A673 (cell line): ENCODE data around the gene TCF7L1. TPM values are rescaled to one million over a fixed set of nuclear protein-coding genes. Genes with fewer than 3 reads are reported as not detected.
"Not testable (repeated sequence)": the region's sequence is repeated elsewhere in the genome, so short reads cannot be mapped to it uniquely, and the experiment has no call there.

Source experiments
- BruUV-seq: library from RNA; stranded (reverse); fragments of 400-500 nt; replicated peaks from 2 replicates; lab custom pipeline; 2021; lab: Mats Ljungman, UMichigan
- CTCF ChIA-PET: fragments of 300-600 bp; sonication (Branson Sonifier 250); formaldehyde crosslinking; loops from one replicate; lab custom pipeline; 2022; ENCODE audit warnings: antibody characterized with exemption; lab: Charles Lee
- POLR2A ChIA-PET: fragments of 300-600 bp; sonication (Branson Sonifier 250); formaldehyde crosslinking; loops from one replicate; lab custom pipeline; 2022; ENCODE audit warnings: antibody characterized with exemption; ENCODE audit not compliant: low non-redundant PET; lab: Charles Lee
- DNase-seq: peaks from one replicate; pipeline ENCODE4 v3.0.0-alpha.2; 2015; ENCODE audit warnings: low spot score
- H3K27ac ChIP-seq: fragments of 200-600 bp; sonication (generic); 2 replicates; pipeline ENCODE4 v1.5.1; 2016; ENCODE audit warnings: mixed run types, low read depth, mild to moderate bottlenecking, mixed read lengths, antibody characterized with exemption, low read length; ENCODE audit not compliant: poor library complexity, severe bottlenecking
- H3K27me3 ChIP-seq: fragments of 200-600 bp; sonication (generic); replicated peaks from 2 replicates; pipeline ENCODE4 v1.6.1; 2017; ENCODE audit warnings: mixed run types, low read depth, mild to moderate bottlenecking, mixed read lengths, antibody characterized with exemption, low read length; ENCODE audit not compliant: insufficient read depth, poor library complexity
- H3K36me3 ChIP-seq: fragments of 200-600 bp; sonication (generic); 2 replicates; pipeline ENCODE4 v1.6.1; 2016; ENCODE audit warnings: mixed run types, mild to moderate bottlenecking, mixed read lengths, antibody characterized with exemption, low read length; ENCODE audit not compliant: insufficient read depth, poor library complexity, severe bottlenecking
- H3K4me1 ChIP-seq: fragments of 200-600 bp; sonication (generic); 2 replicates; pipeline ENCODE4 v1.6.1; 2017; ENCODE audit warnings: mixed run types, mild to moderate bottlenecking, mixed read lengths, antibody characterized with exemption, low read length; ENCODE audit not compliant: insufficient read depth, poor library complexity, severe bottlenecking
- H3K4me3 ChIP-seq: fragments of 200-600 bp; sonication (generic); 2 replicates; pipeline ENCODE4 v1.5.1; 2016; ENCODE audit warnings: low read depth, mixed run types, mild to moderate bottlenecking, mixed read lengths, low read length; ENCODE audit not compliant: poor library complexity, severe bottlenecking
- H3K9me3 ChIP-seq: fragments of 200-600 bp; sonication (generic); 2 replicates; pipeline ENCODE4 v1.6.1; 2016; ENCODE audit warnings: mixed run types, low read depth, mild to moderate bottlenecking, mixed read lengths, antibody characterized with exemption, low read length; ENCODE audit not compliant: poor library complexity, severe bottlenecking
- CTCF ChIP-seq: fragments of 300-800, 200-600 bp; sonication (generic); conservative IDR thresholded peaks from 2 replicates; pipeline ENCODE4 v1.5.1; 2017; ENCODE audit warnings: low read depth, mild to moderate bottlenecking, antibody characterized with exemption, low read length, moderate library complexity, mixed read lengths
- EZH2 ChIP-seq: fragments of 200-600 bp; sonication (generic); IDR thresholded peaks from 2 replicates; pipeline ENCODE4 v1.6.1; 2017; ENCODE audit warnings: borderline replicate concordance, low read depth, mild to moderate bottlenecking, mixed read lengths, antibody characterized with exemption, low read length; ENCODE audit not compliant: poor library complexity, severe bottlenecking
- intact Hi-C: fragments of 100-400 bp; cut with micrococcal nuclease; formaldehyde crosslinking; loops from one replicate; pipeline ENCODE4 v1.10.0; 2022; ENCODE audit not compliant: unreplicated experiment
- total RNA-seq: library from RNA; stranded (reverse); gene quantifications from 2 replicates; pipeline ENCODE4 v1.2.3, GENCODE V29; 2021

TCF7L1 gene
- total RNA-seq, 1 experiment from 2014 or later: 21.9 TPM

- BruUV-seq: no TSS peak
- CTCF ChIA-PET: no interaction called here
- no peaks in the 10 kb centered on the region for H3K27me3 ChIP-seq
Measured at GRCh38 chr2:85209887-85210286, 76.7 kb downstream of the TCF7L1 start.

GRCh38 chr2:85210511-85210910, 77.3 kb downstream of the TCF7L1 start:
- POLR2A ChIA-PET: no interaction called here
- no peak overlapping the region for H3K27ac ChIP-seq
- no peak overlapping the region for H3K4me3 ChIP-seq
- no peaks in the 10 kb centered on the region for H3K27me3 ChIP-seq
- intact Hi-C loops: no loop called here
- CTCF ChIA-PET: no interaction called here
- TF ChIP-seq CTCF (no peak), EZH2 (no peak)
- H3K36me3 ChIP-seq: no peaks in the 10 kb centered on the region
- H3K4me1 ChIP-seq: peaks cover 29% of the 10 kb centered on the region
- BruUV-seq: no TSS peak
- DNase-seq: no peak
- H3K9me3 ChIP-seq: no peaks in the 10 kb centered on the region

More at GRCh38 chr2:85209887-85210286, 76.7 kb downstream of the TCF7L1 start:
- no peak for TF ChIP-seq EZH2
- TF ChIP-seq CTCF: no peak
- intact Hi-C loops: loop anchor here (2.0 kb wide), 1 partner anchor 19 kb away; no protein-coding TSS in a partner anchor
- H3K36me3 ChIP-seq: no peaks in the 10 kb centered on the region
- POLR2A ChIA-PET: no interaction called here
- H3K4me1 ChIP-seq: peaks cover 23% of the 10 kb centered on the region
- no peak overlapping the region for H3K27ac ChIP-seq
- H3K9me3 ChIP-seq: no peaks in the 10 kb centered on the region
- no peak overlapping the region for H3K4me3 ChIP-seq
- DNase-seq: no peak

GRCh38 chr2:85211606-85212005, 78.4 kb downstream of the TCF7L1 start:
- CTCF ChIA-PET, DNase-seq, BruUV-seq, intact Hi-C loops, H3K9me3 ChIP-seq, H3K27me3 ChIP-seq, H3K36me3 ChIP-seq, H3K27ac ChIP-seq, H3K4me3 ChIP-seq: not testable (repeated sequence)
- POLR2A ChIA-PET: interaction anchor here (0.6 kb wide), 1 partner anchor 9 kb away, joined by 3 read pairs; no protein-coding TSS in a partner anchor
- peaks cover 38% of the 10 kb centered on the region for H3K4me1 ChIP-seq

- intact Hi-C loops: no loop called here
- CTCF ChIA-PET: no interaction called here
- H3K36me3 ChIP-seq: no peaks in the 10 kb centered on the region
- no TSS peak for BruUV-seq
- DNase-seq: no peak
- POLR2A ChIA-PET: no interaction called here
- peaks cover 50% of the 10 kb centered on the region for H3K4me1 ChIP-seq
- H3K27me3 ChIP-seq: no peaks in the 10 kb centered on the region
- H3K27ac ChIP-seq: no peak overlapping the region
- no peak overlapping the region for H3K4me3 ChIP-seq
- no peak for TF ChIP-seq CTCF
- no peak for TF ChIP-seq EZH2
- no peaks in the 10 kb centered on the region for H3K9me3 ChIP-seq
Measured at GRCh38 chr2:85212841-85213240, 79.6 kb downstream of the TCF7L1 start.
